DMS153 treated with DMSO at 0.1 percent for 48 hours (cell line): ENCODE data around the gene ARL6IP4.

ENCODE experiments used
- DNase-seq: peaks from one replicate; lab custom pipeline; 2025; ENCODE audit not compliant: unreplicated experiment; lab: John Stamatoyannopoulos, UW

ARL6IP4 gene

DNA sequence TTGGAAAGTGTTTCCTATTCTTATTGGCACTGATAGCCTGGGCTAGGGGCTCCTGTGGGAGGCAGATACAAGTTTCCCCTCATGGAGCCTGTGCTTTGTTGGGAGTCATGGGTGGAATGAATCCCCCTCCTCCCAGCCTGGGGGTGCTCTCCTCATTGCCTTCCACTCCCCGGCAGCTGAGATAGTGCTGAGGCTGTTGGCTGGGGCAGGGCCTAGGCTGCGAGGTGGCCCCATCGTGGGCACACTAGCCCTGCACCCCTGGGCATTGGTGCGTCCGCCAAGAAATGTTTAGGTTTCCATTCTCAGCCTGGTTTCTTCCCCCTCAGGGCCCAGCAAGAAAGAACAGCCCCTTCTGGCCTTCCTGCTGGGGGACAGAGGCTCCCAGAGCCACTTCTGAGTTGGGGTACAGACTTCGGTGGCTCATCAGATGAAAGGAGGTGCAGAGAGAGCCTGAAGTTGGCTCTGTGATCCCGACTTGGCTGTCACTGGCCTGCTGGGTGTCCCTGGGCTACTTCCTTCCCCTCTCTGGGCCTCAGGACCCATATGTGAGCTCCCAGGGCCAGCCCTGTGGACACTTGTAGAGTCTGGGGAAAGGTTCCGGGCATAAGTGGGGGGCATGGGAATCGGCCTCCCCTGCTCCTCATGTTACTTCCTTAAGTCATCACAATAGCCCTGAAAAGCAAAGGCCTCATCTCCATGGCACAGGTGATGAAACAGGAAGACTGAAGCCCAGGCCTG is 2.7 kb upstream of the ARL6IP4 start:
- DNase-seq: no peak

- no peak for DNase-seq
These were observed 1.9 kb upstream of the ARL6IP4 start for GRCh38 chr12:122978507-122978955.

DNA sequence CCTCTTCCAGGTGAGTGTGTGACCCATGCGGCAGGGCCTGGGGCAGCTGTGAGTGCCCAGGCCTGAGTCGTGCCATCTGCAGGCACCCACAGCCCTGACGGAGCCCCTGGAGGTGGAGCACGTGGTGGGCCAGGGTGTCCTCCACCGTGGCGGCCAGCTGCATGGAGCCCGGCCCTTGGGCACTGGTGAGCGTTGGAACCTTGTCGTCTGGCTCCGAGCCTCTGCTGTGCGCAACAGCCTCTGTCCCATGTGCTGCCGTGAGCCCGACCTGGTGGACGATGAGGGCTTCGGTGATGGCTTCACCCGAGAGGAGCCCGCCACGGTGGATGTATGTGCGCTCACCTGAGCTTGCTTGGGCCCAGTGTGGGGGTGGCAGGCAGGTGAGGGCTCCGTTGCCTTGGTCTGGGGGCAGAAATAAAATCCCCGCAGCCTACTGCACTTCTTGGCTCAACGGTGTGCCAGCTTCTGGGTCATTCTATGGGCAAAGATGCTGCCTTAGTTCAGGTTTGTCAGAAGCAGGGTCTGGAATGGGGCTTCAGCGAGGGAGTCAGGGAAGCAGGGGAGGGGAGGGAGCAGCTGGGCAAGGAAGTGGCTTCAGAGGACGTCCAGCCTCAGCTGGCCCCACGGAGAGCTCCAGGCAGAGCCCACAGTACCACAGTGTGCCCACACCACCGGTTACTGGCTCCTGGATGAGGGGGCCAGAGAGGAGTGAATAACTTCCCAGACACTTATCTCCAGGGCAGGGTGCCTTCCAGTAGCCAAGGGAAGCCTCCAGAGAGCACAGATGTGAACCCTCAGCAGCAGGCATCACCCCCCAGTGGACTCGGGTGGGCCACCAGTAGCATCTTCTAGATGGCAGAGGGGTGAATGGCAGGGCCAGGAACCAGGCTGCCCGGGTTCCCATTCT is 1.2 kb upstream of the ARL6IP4 start:
- DNase-seq: no peak

DNA sequence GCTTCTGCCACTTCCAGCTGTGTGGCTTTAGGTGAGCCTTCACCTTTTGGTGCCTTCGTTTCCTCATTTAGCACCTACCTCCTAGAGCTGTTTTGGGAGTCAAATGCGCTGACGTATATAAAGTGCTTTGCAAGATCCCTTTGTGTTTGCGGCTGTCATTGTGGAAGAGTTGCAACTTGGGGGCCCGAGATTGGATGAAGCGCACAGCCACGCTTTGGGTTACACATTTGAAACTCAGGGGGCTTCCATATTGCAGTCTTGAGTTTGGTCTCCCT is 636 bp upstream of the ARL6IP4 start:
- DNase-seq: no peak

DNA sequence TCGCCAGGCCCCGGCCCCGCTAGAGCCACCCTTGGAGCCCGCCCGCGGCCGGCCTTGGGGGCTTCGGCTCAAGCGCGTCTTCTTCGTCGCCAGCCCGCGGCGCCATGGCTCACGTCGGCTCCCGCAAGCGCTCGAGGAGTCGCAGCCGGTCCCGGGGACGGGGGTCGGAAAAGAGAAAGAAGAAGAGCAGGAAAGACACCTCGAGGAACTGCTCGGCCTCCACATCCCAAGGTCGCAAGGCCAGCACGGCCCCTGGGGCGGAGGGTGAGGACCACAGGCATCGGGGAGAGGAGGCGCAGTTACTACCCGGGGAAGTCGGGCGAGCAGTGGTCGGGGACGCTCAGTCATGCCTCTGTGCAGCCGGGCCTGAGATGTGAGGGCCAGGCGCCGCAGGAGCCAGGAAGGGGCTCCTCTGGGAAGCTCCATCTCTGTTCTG is 573 bp downstream of the ARL6IP4 start:
- DNase-seq: no peak

GRCh38 chr12:122981587-122982476 is 1.4 kb downstream of the ARL6IP4 start:
- DNase-seq: no peak

DNA sequence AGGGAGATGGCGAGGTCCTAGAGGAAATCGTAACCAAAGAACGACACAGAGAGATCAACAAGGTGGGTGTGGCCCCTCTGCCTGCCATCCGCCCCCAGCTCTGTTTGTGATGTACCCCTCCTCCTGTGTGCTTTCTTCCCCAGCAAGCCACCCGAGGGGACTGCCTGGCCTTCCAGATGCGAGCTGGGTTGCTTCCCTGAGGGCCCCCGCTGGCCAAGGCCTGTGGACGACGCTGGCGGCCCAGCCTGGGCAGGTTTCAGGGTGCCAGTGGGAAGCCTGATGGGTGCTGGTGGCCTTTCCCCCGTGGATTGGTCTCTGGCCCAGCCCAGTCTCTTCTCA is 2.0 kb downstream of the ARL6IP4 start:
- DNase-seq: no peak

DNA sequence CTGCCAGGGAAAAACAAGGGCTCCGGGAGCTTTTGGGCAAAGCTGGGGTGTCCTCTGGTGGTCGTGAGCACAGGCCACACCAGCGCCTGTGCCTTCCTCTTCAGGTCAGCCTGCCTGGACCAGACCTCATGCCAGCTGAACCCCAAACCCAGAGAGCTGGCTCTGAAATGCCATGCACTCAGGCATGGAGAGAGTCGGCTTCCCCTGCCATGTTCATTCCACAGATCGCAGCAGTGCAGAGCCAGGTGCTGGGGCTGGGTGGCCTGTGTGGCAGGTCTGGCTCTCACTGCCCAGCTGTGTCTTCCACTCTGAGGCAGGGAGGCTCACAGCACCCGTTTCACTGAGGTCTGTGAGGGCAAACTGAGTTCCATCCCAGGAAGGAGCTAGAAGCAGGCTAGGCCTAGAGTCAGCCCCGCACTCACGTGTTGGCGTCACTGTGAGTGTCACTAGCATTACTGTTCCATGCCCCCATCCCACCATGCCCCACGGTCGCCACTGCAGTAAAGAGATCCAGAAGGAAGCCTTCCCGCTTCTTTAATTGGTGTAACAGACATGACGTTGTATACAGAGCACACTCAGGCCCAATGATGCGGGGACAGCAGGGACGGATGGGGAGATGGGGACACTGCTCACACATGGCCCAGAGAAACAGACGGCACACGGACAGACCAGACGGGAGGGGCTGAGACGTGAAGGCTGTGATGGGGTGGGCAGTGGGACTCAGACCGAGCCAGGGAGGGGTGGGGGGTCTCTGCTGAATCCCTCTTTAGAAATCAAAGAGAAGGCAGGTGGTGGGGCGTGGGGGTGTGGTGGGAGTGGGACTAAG is 2.7 kb downstream of the ARL6IP4 start:
- DNase-seq: no peak

- DNase-seq: no peak
These were observed 3.5 kb downstream of the ARL6IP4 start for GRCh38 chr12:122983789-122984515.

- DNase-seq: no peak
These were observed 4.3 kb downstream of the ARL6IP4 start for GRCh38 chr12:122984612-122985337.

DNA sequence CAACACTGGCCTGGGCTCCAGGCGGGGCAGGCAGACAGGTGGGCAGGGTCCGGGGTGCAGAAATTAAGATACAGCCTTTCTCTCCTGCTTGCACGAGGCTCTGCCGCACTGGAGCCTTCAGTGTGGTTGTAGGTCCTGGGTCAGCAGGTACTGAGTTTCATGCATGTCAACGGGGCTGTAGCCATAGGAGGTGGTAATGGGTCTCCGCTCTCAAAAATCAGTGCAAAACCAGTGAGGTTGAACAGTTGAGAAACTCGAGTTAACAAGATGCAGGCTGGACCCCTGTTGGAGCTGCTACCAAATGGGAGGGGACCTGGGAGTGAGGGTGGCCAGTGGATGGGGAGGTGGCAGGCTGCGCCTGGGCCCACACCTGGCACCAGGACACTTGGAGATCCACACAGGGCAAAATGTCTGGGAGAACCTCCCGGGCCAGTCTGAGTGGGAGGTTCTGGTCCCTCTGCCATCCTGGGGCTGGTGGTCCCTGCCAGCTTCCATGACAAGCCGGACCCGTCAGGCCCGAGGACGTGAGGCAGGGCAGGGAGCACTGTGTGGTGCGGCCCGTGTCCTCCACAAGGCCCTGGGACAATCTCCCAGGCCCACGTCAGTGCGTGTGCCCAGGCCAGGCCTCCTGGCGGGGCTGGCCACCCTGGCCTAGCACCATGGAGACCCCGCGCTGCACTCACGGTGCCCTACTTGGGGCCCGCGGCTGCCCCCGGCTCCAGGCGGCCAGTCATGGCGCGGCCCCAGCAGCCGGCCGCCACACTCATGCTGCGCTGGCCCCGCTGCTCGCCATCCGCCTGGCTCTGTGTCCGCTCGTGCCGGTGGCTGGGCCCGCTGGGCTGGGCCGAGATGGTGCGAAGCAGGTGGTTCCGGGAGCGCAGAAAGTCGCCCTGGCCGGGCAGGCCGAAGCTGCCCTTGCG is 5.1 kb downstream of the ARL6IP4 start:
- no peak for DNase-seq

DNA sequence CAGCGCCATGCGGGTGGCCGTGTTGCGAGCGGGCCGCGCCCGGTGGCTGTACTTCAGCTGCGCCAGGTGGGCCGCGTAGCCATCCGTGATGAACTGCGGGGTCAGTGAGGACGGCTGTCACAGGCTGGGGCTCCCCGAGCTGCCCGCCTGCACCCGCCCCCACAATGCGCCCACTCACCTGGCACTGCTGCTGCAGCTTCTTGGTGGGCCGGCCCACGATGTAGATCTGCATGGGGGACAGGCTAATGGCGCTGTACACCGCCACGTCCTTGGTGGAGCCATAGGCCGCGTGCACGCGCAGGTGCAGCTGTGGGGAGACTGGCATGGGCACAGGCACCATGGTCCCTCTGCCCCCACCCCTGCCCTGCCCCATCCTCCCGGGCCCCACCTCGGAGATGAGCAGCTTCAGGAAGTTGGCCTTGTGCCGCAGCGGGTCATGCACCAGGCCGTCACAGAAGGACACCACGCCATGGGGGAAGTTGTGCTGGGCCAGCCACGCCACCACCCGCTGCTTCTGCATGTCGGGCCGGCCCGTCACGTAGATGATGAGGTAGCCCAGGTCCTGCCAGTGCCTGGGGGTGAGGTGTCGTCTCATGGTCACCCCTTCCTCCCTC is 5.9 kb downstream of the ARL6IP4 start:
- DNase-seq: no peak

DNA sequence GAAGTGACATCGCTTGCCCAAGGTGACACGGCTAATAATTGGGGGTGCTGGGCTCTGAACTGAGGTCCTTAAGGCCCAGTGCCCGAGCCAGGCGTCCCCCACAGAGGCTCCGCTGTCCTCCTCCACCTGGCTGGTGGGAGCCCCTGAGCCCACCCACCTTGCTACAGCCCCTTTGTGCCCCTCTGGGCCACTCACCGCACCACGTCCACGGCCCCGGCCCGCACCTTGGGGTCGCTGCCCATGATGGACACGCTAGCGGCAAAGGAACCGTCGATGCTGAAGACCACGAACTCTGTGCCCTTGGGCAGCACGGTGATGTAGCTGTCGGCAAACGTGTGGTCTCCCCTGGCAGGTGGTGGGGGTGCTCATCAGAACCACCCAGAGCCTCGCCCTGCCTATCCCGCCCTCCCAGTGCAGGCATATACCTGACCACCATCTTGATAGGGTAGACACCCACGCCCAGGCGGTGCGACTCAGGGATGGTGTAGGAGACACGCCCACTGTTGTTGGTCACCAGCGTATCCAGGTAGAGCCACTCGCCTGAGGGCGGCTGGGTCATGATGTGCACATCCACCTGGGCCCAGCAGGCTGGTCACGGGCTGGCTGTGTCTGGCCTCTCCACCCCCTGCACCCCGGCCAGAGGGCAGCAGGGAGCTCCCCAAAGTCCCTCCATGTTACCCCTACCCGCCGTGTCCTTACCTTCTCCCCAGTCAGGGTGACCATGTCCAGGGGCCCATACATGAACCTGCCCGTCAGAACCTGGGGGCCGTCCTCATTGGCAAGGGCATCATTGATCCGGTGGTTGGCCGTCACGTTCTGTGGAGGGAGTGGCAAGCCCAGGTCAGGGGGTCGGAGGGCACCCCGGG is 6.8 kb downstream of the ARL6IP4 start:
- no peak for DNase-seq

GRCh38 chr12:122988036-122988435 is 7.6 kb downstream of the ARL6IP4 start:
- DNase-seq: no peak

DNA sequence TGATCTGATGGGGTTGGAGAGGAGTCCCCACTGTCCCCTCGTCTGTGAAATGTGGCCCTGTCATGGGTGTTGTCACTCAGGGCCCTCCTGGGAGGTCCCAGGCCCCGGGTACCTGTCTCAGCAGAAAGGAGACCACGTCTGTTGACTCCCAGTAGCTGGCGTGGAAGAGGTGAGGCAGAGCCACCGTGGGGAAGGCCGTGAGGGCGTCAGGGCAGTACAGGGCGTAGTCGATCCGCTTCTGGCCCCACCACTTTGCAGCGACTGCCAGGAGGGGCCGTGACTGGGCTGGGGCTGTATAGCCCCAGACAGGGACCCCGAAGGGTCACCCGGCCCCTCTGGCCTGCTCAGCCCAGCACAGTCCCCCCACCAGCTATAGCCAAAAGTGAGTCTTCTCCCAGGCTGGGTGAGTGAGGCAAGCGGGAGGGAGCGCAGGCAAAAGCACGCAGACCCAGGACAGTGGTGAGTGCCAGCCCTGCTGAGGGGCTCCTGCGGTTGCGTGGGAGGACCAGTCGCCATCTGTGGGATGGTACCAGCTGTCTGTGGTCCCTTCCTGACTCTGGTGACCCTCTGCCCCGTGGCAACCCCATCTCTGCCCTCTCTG is 8.2 kb downstream of the ARL6IP4 start:
- no peak for DNase-seq

GRCh38 chr12:122989225-122989839 is 8.9 kb downstream of the ARL6IP4 start:
- DNase-seq: no peak
